Gastroesophageal sphincter (tissue), 4 donors: Measurements from ENCODE around the gene BRSK1. TPM values are rescaled to one million over a fixed set of nuclear protein-coding genes. Genes with fewer than 3 reads are reported as not detected.

Source experiments
- ATAC-seq: fragments of 150-250 bp; one replicate; pipeline ENCODE4 v1.9.1; 2016; ENCODE audit warnings: mild to moderate bottlenecking, moderate library complexity
- H3K27ac ChIP-seq, 4 donors: fragments of 200-600 bp; sonication (generic) in 3 of 4; 1 replicate in 3 of 4; 2 replicates in 1 of 4; pipeline ENCODE4 v1.5.1; 2016 to 2019
- H3K27me3 ChIP-seq: fragments of 200-600 bp; sonication (generic); one replicate; pipeline ENCODE4 v1.5.1; 2019
- H3K36me3 ChIP-seq, 2 donors: fragments of 200-600 bp; sonication (generic); one replicate each; pipeline ENCODE4 v1.5.1; 2019; ENCODE audit warnings: control low read depth in 1 of 2
- H3K4me1 ChIP-seq, 3 donors: fragments of 200-600 bp; sonication (generic); 1 replicate in 2 of 3; 2 replicates in 1 of 3; pipeline ENCODE4 v1.5.1; 2016 to 2019; ENCODE audit warnings: control low read depth in 2 of 3
- H3K4me3 ChIP-seq, 2 donors: fragments of 200-600 bp; sonication (generic); one replicate each; pipeline ENCODE4 v1.5.1; 2019; ENCODE audit warnings: mild to moderate bottlenecking in 1 of 2, moderate library complexity in 1 of 2
- H3K9me3 ChIP-seq, 3 donors: fragments of 200-600 bp; sonication (generic); one replicate each; pipeline ENCODE4 v1.5.1; 2017 to 2019; ENCODE audit warnings: control low read depth in 2 of 3
- EP300 ChIP-seq: sonication (generic); formaldehyde crosslinking; IDR thresholded peaks from one replicate; pipeline ENCODE4 v1.6.1; 2017; ENCODE audit warnings: antibody characterized with exemption, mild to moderate bottlenecking
- POLR2A ChIP-seq, 2 donors: fragments of 450-650 bp; IDR thresholded peaks; one replicate each; pipeline ENCODE4 v1.6.1; 2017; ENCODE audit warnings: antibody characterized with exemption in 2 of 2, mild to moderate bottlenecking in 2 of 2, moderate library complexity in 1 of 2
- POLR2AphosphoS5 ChIP-seq: sonication (generic); formaldehyde crosslinking; IDR thresholded peaks from one replicate; pipeline ENCODE4 v1.6.1; 2017; ENCODE audit warnings: antibody characterized with exemption
- WGBS, 2 donors: methylation state at CpG; one replicate each; pipeline ENCODE4 v1.1.5; 2018; ENCODE audit warnings: low coverage in 1 of 2; 5-methylcytosine and 5-hydroxymethylcytosine counted together
- total RNA-seq, 4 donors: library from RNA; depleted of rRNA; stranded (reverse); fragments of >200 nt; gene quantifications; one replicate each; pipeline ENCODE4 v1.1.0, GENCODE V29; 2016
- TF ChIP-seq, protein P1 (sequence below), 4 experiments: fragments of 200-600 bp in 2 of 4; fragments of 450-650 bp in 2 of 4; sonication (generic) in 1 of 4; IDR thresholded peaks; one replicate each; pipeline ENCODE4 v1.5.1; 2017 to 2019; ENCODE audit warnings: antibody characterized with exemption in 4 of 4, mild to moderate bottlenecking in 2 of 4, moderate library complexity in 2 of 4

The BRSK1 gene
- total RNA-seq, 4 donors from 2014 or later = 4.0 to 19.8 (median 8.8) TPM

DNA sequence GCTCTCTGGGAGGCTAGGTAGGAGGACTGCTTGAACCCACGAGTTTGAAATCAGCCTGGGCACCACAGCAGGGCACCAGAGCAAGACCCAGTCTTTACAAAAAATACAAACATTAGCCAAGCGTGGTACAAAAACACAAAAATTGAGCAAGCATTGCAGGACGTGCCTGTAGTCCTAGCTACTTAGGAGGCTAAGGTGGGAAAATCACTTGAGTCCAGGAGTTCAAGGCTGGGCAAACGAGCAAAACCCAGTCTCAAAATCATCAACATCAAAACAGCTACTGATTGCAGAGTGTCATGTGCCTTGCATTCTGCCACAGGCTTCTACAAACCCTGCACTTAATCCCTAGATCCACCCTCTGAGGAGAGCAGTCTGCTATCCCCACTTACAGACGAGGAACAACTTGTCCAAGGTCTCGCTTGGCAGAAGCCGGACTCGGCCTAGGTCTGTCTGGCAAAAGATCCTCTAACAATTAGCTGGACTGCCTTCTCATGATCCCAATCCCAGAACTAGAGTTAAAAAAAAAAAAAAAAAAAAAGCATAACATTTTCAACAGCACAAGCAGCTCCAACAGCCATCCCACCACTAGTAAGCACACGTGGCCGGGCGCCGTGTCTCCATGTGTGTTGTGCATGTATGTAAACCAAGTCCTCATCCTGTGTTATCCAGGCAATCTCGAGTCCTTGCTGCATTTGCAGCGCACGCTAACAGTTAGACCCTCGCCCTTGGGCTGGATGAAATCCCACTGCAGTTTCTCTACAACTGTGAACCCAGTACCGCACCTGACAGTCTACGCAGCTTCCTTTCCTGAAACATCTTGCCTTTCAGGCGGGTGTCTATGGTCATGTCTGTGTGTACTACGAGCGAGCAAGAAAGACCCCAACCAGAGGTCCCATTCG, 27.0 kb upstream of the BRSK1 start:
- H3K27ac ChIP-seq = peak overlapping the region in 1 of 4 donors; percentile 89
- peaks cover 0 to 5% of the 10 kb centered on the region in 2 donors for H3K36me3 ChIP-seq
- peaks cover 0 to 69% (median 40%) of the 10 kb centered on the region in 3 donors for H3K4me1 ChIP-seq
- ATAC-seq = no peak
- H3K9me3 ChIP-seq = no peaks in the 10 kb centered on the region
- no peaks in the 10 kb centered on the region for H3K27me3 ChIP-seq
- H3K4me3 ChIP-seq = peak overlapping the region; percentile 87 to 96
- TF ChIP-seq POLR2A (IDR thresholded peaks at IDR 0.05) (no peak), EP300 (no peak), POLR2AphosphoS5 (no peak)
- TF ChIP-seq, protein P1, sequence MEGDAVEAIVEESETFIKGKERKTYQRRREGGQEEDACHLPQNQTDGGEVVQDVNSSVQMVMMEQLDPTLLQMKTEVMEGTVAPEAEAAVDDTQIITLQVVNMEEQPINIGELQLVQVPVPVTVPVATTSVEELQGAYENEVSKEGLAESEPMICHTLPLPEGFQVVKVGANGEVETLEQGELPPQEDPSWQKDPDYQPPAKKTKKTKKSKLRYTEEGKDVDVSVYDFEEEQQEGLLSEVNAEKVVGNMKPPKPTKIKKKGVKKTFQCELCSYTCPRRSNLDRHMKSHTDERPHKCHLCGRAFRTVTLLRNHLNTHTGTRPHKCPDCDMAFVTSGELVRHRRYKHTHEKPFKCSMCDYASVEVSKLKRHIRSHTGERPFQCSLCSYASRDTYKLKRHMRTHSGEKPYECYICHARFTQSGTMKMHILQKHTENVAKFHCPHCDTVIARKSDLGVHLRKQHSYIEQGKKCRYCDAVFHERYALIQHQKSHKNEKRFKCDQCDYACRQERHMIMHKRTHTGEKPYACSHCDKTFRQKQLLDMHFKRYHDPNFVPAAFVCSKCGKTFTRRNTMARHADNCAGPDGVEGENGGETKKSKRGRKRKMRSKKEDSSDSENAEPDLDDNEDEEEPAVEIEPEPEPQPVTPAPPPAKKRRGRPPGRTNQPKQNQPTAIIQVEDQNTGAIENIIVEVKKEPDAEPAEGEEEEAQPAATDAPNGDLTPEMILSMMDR (IDR thresholded peaks at IDR 0.05) = no peak
- WGBS, 2 donors = 39 to 54% methylated on average over 12 to 21 of the region's 22 CpGs

GRCh38 chr19:55257461-55258420, 26.1 kb upstream of the BRSK1 start:
- Histone ChIP-seq H3K9me3 (no peaks in the 10 kb centered on the region), H3K36me3 (peaks cover 0 to 14% of the 10 kb centered on the region in 2 donors), H3K4me1 (peaks cover 0 to 61% (median 39%) of the 10 kb centered on the region in 3 donors), H3K4me3 (peak overlapping the region; percentile 87 to 96), H3K27ac (peak overlapping the region in 3 of 4 donors; percentile 89 to 94 (median 93)), H3K27me3 (no peaks in the 10 kb centered on the region)
- TF ChIP-seq, protein P1 (IDR thresholded peaks at IDR 0.05) = no peak
- no peak for TF ChIP-seq POLR2A (IDR thresholded peaks at IDR 0.05)
- TF ChIP-seq EP300 = no peak
- TF ChIP-seq POLR2AphosphoS5 = no peak
- no peak for ATAC-seq
- 2 to 3% methylated on average over 20 to 36 of the region's 51 CpGs for WGBS, 2 donors

- no peaks in the 10 kb centered on the region for H3K9me3 ChIP-seq
- peak; percentile 11 for ATAC-seq
- H3K27me3 ChIP-seq = no peaks in the 10 kb centered on the region
- peaks cover 0 to 54% (median 37%) of the 10 kb centered on the region in 3 donors for H3K4me1 ChIP-seq
- H3K27ac ChIP-seq = peak overlapping the region; percentile 60 to 94 (median 91)
- WGBS, 2 donors = no CpG with 5 or more reads among the region's 53 CpGs
- peak overlapping the region; percentile 87 to 96 for H3K4me3 ChIP-seq
- no peak for TF ChIP-seq POLR2A (IDR thresholded peaks at IDR 0.05)
- no peak for TF ChIP-seq EP300
- peaks cover 0 to 8% of the 10 kb centered on the region in 2 donors for H3K36me3 ChIP-seq
These were observed 25.3 kb upstream of the BRSK1 start for GRCh38 chr19:55258476-55258827.

- no peaks in the 10 kb centered on the region for H3K27me3 ChIP-seq
- H3K4me1 ChIP-seq = peaks cover 0 to 48% (median 37%) of the 10 kb centered on the region in 3 donors
These were observed 24.8 kb upstream of the BRSK1 start, which contains the start of gene PPP6R1 for GRCh38 chr19:55258828-55259539. Gene PPP6R1, minus strand, starts transcription at chr19:55259017. Its CDS starts 11,914 bp downstream, at chr19:55247103.

More at GRCh38 chr19:55258828-55259539, 24.8 kb upstream of the BRSK1 start, which contains the start of gene PPP6R1:
- Histone ChIP-seq H3K27ac (peak within 1 kb of the TSS; percentile 86 to 94 (median 91)), H3K9me3 (no peaks in the 10 kb centered on the region), H3K4me3 (peak within 1 kb of the TSS; percentile 87 to 96), H3K36me3 (peaks cover 0 to 8% of the 10 kb centered on the region in 2 donors)
- ATAC-seq = peak; percentile 98
- TF ChIP-seq POLR2A (IDR thresholded peaks at IDR 0.05) (peak; percentile 78 to 84), POLR2AphosphoS5 (peak; percentile 83), EP300 (no peak)
- TF ChIP-seq, protein P1 (IDR thresholded peaks at IDR 0.05) = peak in 1 of 4 experiments; percentile 5
- 0% methylated on average over 27 of the region's 76 CpGs; no CpG with 5 or more reads in 1 of the 2 donors for WGBS, 2 donors
